Gastroesophageal sphincter (tissue), 4 donors: Measurements from ENCODE around the gene RABL2B. TPM values are rescaled to one million over a fixed set of nuclear protein-coding genes. Genes with fewer than 3 reads are reported as not detected.
"Not testable (repeated sequence)": the region's sequence is repeated elsewhere in the genome, so short reads cannot be mapped to it uniquely, and the experiment has no call there.

Source experiments
- ATAC-seq: fragments of 150-250 bp; one replicate; pipeline ENCODE4 v1.9.1; 2016; ENCODE audit warnings: mild to moderate bottlenecking, moderate library complexity
- H3K27ac ChIP-seq, 4 donors: fragments of 200-600 bp; sonication (generic) in 3 of 4; 1 replicate in 3 of 4; 2 replicates in 1 of 4; pipeline ENCODE4 v1.5.1; 2016 to 2019
- H3K27me3 ChIP-seq: fragments of 200-600 bp; sonication (generic); one replicate; pipeline ENCODE4 v1.5.1; 2019
- H3K36me3 ChIP-seq, 2 donors: fragments of 200-600 bp; sonication (generic); one replicate each; pipeline ENCODE4 v1.5.1; 2019; ENCODE audit warnings: control low read depth in 1 of 2
- H3K4me1 ChIP-seq, 3 donors: fragments of 200-600 bp; sonication (generic); 1 replicate in 2 of 3; 2 replicates in 1 of 3; pipeline ENCODE4 v1.5.1; 2016 to 2019; ENCODE audit warnings: control low read depth in 2 of 3
- H3K4me3 ChIP-seq, 2 donors: fragments of 200-600 bp; sonication (generic); one replicate each; pipeline ENCODE4 v1.5.1; 2019; ENCODE audit warnings: mild to moderate bottlenecking in 1 of 2, moderate library complexity in 1 of 2
- H3K9me3 ChIP-seq, 3 donors: fragments of 200-600 bp; sonication (generic); one replicate each; pipeline ENCODE4 v1.5.1; 2017 to 2019; ENCODE audit warnings: control low read depth in 2 of 3
- CTCF ChIP-seq, 4 experiments: fragments of 200-600 bp in 2 of 4; fragments of 450-650 bp in 2 of 4; sonication (generic) in 1 of 4; IDR thresholded peaks; one replicate each; pipeline ENCODE4 v1.5.1; 2017 to 2019; ENCODE audit warnings: antibody characterized with exemption in 4 of 4, mild to moderate bottlenecking in 2 of 4, moderate library complexity in 2 of 4
- POLR2A ChIP-seq, 2 donors: fragments of 450-650 bp; IDR thresholded peaks; one replicate each; pipeline ENCODE4 v1.6.1; 2017; ENCODE audit warnings: antibody characterized with exemption in 2 of 2, mild to moderate bottlenecking in 2 of 2, moderate library complexity in 1 of 2
- POLR2AphosphoS5 ChIP-seq: sonication (generic); formaldehyde crosslinking; IDR thresholded peaks from one replicate; pipeline ENCODE4 v1.6.1; 2017; ENCODE audit warnings: antibody characterized with exemption
- WGBS, 2 donors: methylation state at CpG; one replicate each; pipeline ENCODE4 v1.1.5; 2018; ENCODE audit warnings: low coverage in 1 of 2; 5-methylcytosine and 5-hydroxymethylcytosine counted together
- total RNA-seq, 4 donors: library from RNA; depleted of rRNA; stranded (reverse); fragments of >200 nt; gene quantifications; one replicate each; pipeline ENCODE4 v1.1.0, GENCODE V29; 2016

The RABL2B gene
- total RNA-seq: 10 to 100 TPM in 3 of 4 donors, 1 to 10 TPM in 1; 4.9 to 19.3 (median 15.9) TPM

GRCh38 chr22:50783033-50783879 is at the start of gene RABL2B:
TSS of gene RABL2B (minus strand) at chr22:50783636. CDS start at chr22:50782294, 1,342 bp downstream.
- Histone ChIP-seq H3K27ac (peak within 1 kb of the TSS in 1 of 4 donors; percentile 64), H3K4me3 (peak within 1 kb of the TSS; percentile 45 to 57), H3K36me3 (peaks cover 0 to 16% of the 10 kb centered on the region in 2 donors)
- no CpG with 5 or more reads among the region's 77 CpGs for WGBS, 2 donors
- H3K4me1 ChIP-seq, H3K9me3 ChIP-seq, H3K27me3 ChIP-seq: not testable (repeated sequence)
- ATAC-seq: peak; percentile 99
- TF ChIP-seq POLR2AphosphoS5: peak; percentile 61
- peak; percentile 24 to 25 for TF ChIP-seq POLR2A (IDR thresholded peaks at IDR 0.05)

DNA sequence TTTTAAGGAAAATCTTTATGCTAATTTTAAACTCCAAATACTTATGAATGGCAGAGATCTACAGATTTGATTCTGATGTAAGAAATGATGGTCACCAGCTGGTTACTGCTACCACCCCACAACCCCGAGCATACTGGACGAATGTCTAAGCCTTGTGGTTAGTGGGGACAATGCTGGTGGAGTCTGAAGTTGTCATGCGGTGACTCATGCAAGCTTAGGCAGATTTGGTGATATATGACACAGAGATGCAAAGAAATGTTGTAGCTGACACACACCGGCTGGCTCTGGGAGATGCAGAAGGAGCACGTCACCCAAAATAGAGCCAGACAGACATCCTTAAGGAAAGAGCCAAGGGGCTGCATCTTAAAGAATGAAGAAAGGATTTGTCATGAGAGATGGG is 3.5 kb upstream of the RABL2B start:
- H3K27ac ChIP-seq, H3K36me3 ChIP-seq, H3K9me3 ChIP-seq, H3K4me3 ChIP-seq, ATAC-seq, H3K4me1 ChIP-seq, H3K27me3 ChIP-seq: not testable (repeated sequence)
- 60% methylated on average over 2 of the region's 5 CpGs; no CpG with 5 or more reads in 1 of the 2 donors for WGBS, 2 donors

- not testable (repeated sequence) for H3K4me1 ChIP-seq, H3K27me3 ChIP-seq, H3K27ac ChIP-seq, ATAC-seq, H3K36me3 ChIP-seq, H3K9me3 ChIP-seq, H3K4me3 ChIP-seq
- 72 to 100% methylated on average over 1 to 3 of the region's 5 CpGs for WGBS, 2 donors
Observed at GRCh38 chr22:50785289-50785688, 1.9 kb upstream of the RABL2B start.

- WGBS, 2 donors: 0% methylated on average over 1 of the region's 16 CpGs; no CpG with 5 or more reads in 1 of the 2 donors
- not testable (repeated sequence) for H3K9me3 ChIP-seq, ATAC-seq, H3K27me3 ChIP-seq, H3K4me1 ChIP-seq
- H3K4me3 ChIP-seq: peak overlapping the region; percentile 45 to 57
- peak overlapping the region in 1 of 4 donors; percentile 64 for H3K27ac ChIP-seq
- peaks cover 0 to 15% of the 10 kb centered on the region in 2 donors for H3K36me3 ChIP-seq
Observed at GRCh38 chr22:50783880-50784276, 442 bp upstream of the RABL2B start.

GRCh38 chr22:50782253-50782652 is 1.2 kb downstream of the RABL2B start:
- not testable (repeated sequence) for H3K27me3 ChIP-seq, ATAC-seq, H3K27ac ChIP-seq, H3K4me3 ChIP-seq, H3K4me1 ChIP-seq, H3K9me3 ChIP-seq
- H3K36me3 ChIP-seq: peaks cover 0 to 23% of the 10 kb centered on the region in 2 donors
- WGBS, 2 donors: 94% methylated on average over 2 of the region's 3 CpGs; no CpG with 5 or more reads in 1 of the 2 donors

- not testable (repeated sequence) for ATAC-seq, H3K27me3 ChIP-seq, H3K4me3 ChIP-seq, H3K4me1 ChIP-seq, H3K27ac ChIP-seq, H3K9me3 ChIP-seq
- H3K36me3 ChIP-seq: peaks cover 0 to 38% of the 10 kb centered on the region in 2 donors
- WGBS, 2 donors: 89 to 91% methylated on average over 3 to 4 of the region's 4 CpGs
Observed at GRCh38 chr22:50780244-50780643, 3.2 kb downstream of the RABL2B start.

DNA sequence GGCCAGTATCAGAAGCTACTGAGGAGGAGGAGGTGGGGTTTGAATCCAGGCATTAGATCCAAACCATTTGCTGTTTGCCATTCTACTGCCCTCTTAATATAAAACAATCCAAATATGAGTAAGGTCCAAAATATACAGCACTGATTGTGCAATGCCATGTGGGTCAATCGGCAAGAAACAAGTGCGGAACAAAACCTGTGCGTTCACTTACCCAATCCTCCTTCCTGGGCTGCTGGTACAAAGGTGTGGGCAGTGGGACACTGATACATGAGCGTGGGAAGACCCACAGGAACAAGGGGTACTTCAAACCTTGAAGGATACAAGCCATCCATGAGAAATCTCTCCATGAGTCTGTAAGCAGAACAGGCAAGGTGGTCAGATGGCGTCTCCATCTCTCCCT is 5.8 kb downstream of the RABL2B start:
- not testable (repeated sequence) for H3K27ac ChIP-seq, H3K4me3 ChIP-seq, ATAC-seq, H3K27me3 ChIP-seq, H3K9me3 ChIP-seq, H3K4me1 ChIP-seq
- peaks cover 0 to 38% of the 10 kb centered on the region in 2 donors for H3K36me3 ChIP-seq
- WGBS, 2 donors: 80% methylated on average over 1 of the region's 5 CpGs; no CpG with 5 or more reads in 1 of the 2 donors

GRCh38 chr22:50775132-50775531 is 8.3 kb downstream of the RABL2B start:
- not testable (repeated sequence) for H3K9me3 ChIP-seq, H3K4me3 ChIP-seq, H3K4me1 ChIP-seq, H3K27me3 ChIP-seq, H3K27ac ChIP-seq, ATAC-seq
- no CpG with 5 or more reads among the region's 12 CpGs for whole genome bisulfite sequencing, 2 donors
- peak in 3 of 4 experiments; percentile 10 to 38 (median 17) for TF ChIP-seq CTCF (IDR thresholded peaks at IDR 0.05)
- H3K36me3 ChIP-seq: peaks cover 0 to 29% of the 10 kb centered on the region in 2 donors

GRCh38 chr22:50764288-50764687 is 19.1 kb downstream of the RABL2B start:
- not testable (repeated sequence) for H3K9me3 ChIP-seq, H3K36me3 ChIP-seq, H3K27me3 ChIP-seq, H3K4me3 ChIP-seq, ATAC-seq, H3K4me1 ChIP-seq, H3K27ac ChIP-seq
- 61 to 82% methylated on average over 2 to 3 of the region's 3 CpGs for WGBS, 2 donors

DNA sequence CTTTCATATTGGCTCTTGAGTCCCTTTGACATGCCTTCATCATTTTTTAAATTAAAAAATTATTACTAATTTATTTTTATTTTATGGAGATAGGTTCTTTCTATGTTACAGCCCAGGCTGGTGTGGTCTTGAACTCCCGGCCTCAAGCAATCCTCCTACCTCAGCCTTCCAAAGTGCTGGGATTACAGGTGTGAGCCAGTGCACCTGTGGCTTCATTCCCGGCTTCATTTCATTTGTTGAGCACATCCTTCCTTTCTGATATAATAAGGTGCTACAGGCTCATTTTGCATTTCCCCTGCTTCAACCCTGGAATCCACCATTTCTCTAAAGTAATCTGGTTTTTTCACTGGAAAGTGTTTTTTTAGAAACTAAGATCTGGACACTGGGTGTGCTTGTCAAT is 21.6 kb downstream of the RABL2B start:
- WGBS, 2 donors: 91% methylated on average over 2 of the region's 2 CpGs; no CpG with 5 or more reads in 1 of the 2 donors
- not testable (repeated sequence) for H3K27me3 ChIP-seq, H3K4me1 ChIP-seq, ATAC-seq, H3K36me3 ChIP-seq, H3K4me3 ChIP-seq, H3K27ac ChIP-seq, H3K9me3 ChIP-seq

DNA sequence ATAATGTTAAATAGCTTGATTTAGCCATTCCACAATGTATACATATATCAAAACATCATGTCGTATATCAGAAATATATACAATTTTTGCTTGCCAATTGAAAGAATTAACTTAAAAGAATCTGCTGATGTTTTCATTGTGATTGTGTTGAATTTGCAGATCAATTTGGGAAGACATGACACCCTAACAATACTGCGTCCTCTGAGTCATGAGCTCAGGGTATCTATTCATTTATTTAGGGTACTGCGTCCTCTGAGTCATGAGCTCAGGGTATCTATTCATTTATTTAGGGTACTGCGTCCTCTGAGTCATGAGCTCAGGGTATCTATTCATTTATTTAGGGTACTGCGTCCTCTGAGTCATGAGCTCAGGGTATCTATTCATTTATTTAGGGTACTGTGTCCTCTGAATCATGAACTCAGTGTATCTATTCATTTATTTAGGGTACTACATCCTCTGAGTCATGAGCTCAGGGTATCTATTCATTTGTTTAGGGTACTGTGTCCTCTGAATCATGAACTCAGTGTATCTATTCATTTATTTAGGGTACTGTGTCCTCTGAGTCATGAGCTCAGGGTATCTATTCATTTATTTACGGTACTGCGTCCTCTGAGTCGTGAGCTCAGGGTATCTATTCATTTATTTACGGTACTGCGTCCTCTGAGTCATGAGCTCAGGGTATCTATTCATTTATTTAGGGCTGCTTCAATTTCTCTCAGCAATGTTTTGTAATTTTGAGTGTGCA is 23.7 kb downstream of the RABL2B start:
- H3K9me3 ChIP-seq, H3K27ac ChIP-seq, H3K4me3 ChIP-seq, H3K27me3 ChIP-seq, H3K36me3 ChIP-seq, H3K4me1 ChIP-seq, ATAC-seq: not testable (repeated sequence)
- WGBS, 2 donors: 52 to 63% methylated on average over 8 of the region's 10 CpGs
